ENCODE measurements around the gene ZFYVE28. TPM values are rescaled to one million over a fixed set of nuclear protein-coding genes. Genes with fewer than 3 reads are reported as not detected.

ZFYVE28 gene
- polyA plus RNA-seq, 1 of the 3 experiments (the other 2 are of a cell fraction), result 3.2 TPM

DNA sequence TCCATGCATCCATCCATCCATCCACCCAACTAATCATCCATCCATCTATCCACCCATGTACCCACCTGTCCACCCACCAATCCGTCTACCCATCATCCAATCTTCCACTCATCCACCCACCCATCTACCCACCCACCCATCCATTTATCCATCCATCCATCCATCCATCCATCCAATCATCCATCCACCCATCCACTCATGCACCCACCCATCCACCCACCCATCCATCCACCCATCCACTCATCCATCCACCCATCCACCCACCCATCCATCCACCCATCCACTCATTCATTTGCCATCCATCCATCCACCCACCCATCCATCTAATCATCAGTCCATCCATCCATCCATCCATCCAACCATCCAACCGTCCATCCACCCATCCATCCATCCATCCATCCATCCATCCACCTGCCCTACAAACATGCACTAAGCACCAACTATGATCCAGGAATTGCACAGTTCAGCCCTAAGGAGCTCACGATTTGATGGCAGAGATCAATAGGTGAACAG, 135.2 kb downstream of the ZFYVE28 start:
- POLR2A ChIA-PET, result no interaction called here
- peaks cover 0 to 21% of the 10 kb centered on the region in 2 experiments; a peak in 1 of 4 replicates for H3K4me1 ChIP-seq (ENCODE audit: control insufficient read depth in 1 of 2, insufficient read depth in 2 of 2, low read depth in 1 of 2, low read length in 1 of 2)
- no peaks in the 10 kb centered on the region for H3K9me3 ChIP-seq
- WGBS (ENCODE audit: low lambda C conversion rate), result 63% methylated on average over 3 of the region's 3 CpGs
- no peak overlapping the region for H2AFZ ChIP-seq (ENCODE audit: low read depth)
- no peaks in the 10 kb centered on the region for H3K79me2 ChIP-seq (ENCODE audit: insufficient read depth)
- H3K4me2 ChIP-seq, result no peak overlapping the region
- H3K27me3 ChIP-seq (ENCODE audit: insufficient read depth), result no peaks in the 10 kb centered on the region
- H3K27ac ChIP-seq (ENCODE audit: low read depth in 2 of 2, low read length in 1 of 2), result no peak overlapping the region
- no peaks in the 10 kb centered on the region for H3K36me3 ChIP-seq (replicated peaks in 1 of 2; ENCODE audit: control insufficient read depth in 1 of 2, insufficient read depth in 2 of 2, low read length in 1 of 2)
- no peak overlapping the region for H3K9ac ChIP-seq
- no peak overlapping the region for H3K4me3 ChIP-seq (ENCODE audit: low read depth in 2 of 2, low read length in 1 of 2)
- TF ChIP-seq EZH2phosphoT487 (IDR thresholded peaks at IDR 0.05; ENCODE audit: borderline replicate concordance, low read depth) (no peak), YY1 (IDR thresholded peaks at IDR 0.05; ENCODE audit: low read depth) (no peak)
- no peaks in the 10 kb centered on the region for H4K20me1 ChIP-seq (ENCODE audit: insufficient read depth)
- CTCF ChIA-PET, result interaction anchor here (0.5 kb wide), 1 partner anchor 691 kb away, joined by 3 read pairs; no protein-coding TSS in a partner anchor
- no peaks in the 10 kb centered on the region for H3K9me2 ChIP-seq
- no peak for DNase-seq
- no peaks in the 10 kb centered on the region for H3F3A ChIP-seq (replicated peaks; ENCODE audit: insufficient read depth)

DNA sequence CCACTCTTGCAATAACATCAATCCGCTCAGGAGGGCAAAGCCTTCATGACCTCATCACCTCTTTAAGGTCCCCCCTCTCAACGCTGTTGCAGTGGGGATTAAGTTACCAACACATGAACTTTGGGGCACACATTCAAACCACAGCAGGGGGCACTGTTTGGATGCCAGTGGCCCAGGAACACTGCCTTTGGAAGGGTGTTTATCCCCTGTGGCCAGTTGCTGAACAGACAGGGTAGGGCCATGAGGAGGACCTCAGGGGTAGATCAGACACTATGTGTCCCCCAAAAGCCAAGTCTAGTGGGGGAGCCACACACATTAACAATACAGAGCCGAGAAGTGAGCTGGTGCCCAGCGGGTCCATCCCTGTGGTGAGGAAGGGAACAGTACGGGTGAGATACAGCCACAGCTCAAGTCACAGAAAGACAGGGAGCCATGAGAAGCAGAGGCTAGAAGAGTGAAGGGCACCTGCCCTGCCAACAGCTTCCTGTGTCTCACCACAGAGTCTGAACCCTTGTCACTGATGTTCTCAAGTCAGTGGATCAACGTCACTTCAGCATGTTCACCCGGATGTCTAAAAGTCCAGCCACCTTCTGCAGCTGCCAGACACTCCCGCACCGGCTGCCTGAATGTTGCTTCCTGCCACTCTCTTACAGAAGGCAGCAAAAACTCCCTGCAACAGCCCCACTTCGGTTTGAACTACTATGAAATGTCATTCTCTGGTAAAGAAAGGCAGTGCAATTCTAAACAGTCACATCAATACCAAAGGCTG, 136.7 kb downstream of the ZFYVE28 start:
- TF ChIP-seq FOXM1 (IDR thresholded peaks at IDR 0.05; ENCODE audit: low read depth) (no peak), SMC3 (IDR thresholded peaks at IDR 0.05; ENCODE audit: low read depth, low read length) (peak; percentile 12; the same call in 1 of the 2 replicates), TEAD4 (IDR thresholded peaks at IDR 0.05; ENCODE audit: borderline replicate concordance, insufficient read depth) (no peak), RAD21 (IDR thresholded peaks at IDR 0.05; ENCODE audit: low read length) (peak; percentile 32; the same call in 1 of the 2 replicates)
- Histone ChIP-seq H2AFZ (ENCODE audit: low read depth) (no peak overlapping the region), H3F3A (replicated peaks; ENCODE audit: insufficient read depth) (no peaks in the 10 kb centered on the region), H3K27ac (ENCODE audit: low read depth in 2 of 2, low read length in 1 of 2) (no peak overlapping the region), H3K4me2 (no peak overlapping the region), H3K4me3 (ENCODE audit: low read depth in 2 of 2, low read length in 1 of 2) (no peak overlapping the region), H3K9me3 (no peaks in the 10 kb centered on the region), H3K9ac (no peak overlapping the region), H3K36me3 (replicated peaks in 1 of 2; ENCODE audit: control insufficient read depth in 1 of 2, insufficient read depth in 2 of 2, low read length in 1 of 2) (no peaks in the 10 kb centered on the region), H3K27me3 (ENCODE audit: insufficient read depth) (no peaks in the 10 kb centered on the region), H4K20me1 (ENCODE audit: insufficient read depth) (no peaks in the 10 kb centered on the region), H3K9me2 (no peaks in the 10 kb centered on the region), H3K79me2 (ENCODE audit: insufficient read depth) (no peaks in the 10 kb centered on the region), H3K4me1 (ENCODE audit: control insufficient read depth in 1 of 2, insufficient read depth in 2 of 2, low read depth in 1 of 2, low read length in 1 of 2) (peaks cover 0 to 12% of the 10 kb centered on the region in 2 experiments; a peak in 1 of 4 replicates)
- 79% methylated on average over 10 of the region's 10 CpGs for WGBS (ENCODE audit: low lambda C conversion rate)
- no peak for DNase-seq
- POLR2A ChIA-PET, result no interaction called here
- CTCF ChIA-PET, result interaction anchor here (1.1 kb wide), 1 partner anchor 62 kb away, joined by 3 read pairs; no protein-coding TSS in a partner anchor

DNA sequence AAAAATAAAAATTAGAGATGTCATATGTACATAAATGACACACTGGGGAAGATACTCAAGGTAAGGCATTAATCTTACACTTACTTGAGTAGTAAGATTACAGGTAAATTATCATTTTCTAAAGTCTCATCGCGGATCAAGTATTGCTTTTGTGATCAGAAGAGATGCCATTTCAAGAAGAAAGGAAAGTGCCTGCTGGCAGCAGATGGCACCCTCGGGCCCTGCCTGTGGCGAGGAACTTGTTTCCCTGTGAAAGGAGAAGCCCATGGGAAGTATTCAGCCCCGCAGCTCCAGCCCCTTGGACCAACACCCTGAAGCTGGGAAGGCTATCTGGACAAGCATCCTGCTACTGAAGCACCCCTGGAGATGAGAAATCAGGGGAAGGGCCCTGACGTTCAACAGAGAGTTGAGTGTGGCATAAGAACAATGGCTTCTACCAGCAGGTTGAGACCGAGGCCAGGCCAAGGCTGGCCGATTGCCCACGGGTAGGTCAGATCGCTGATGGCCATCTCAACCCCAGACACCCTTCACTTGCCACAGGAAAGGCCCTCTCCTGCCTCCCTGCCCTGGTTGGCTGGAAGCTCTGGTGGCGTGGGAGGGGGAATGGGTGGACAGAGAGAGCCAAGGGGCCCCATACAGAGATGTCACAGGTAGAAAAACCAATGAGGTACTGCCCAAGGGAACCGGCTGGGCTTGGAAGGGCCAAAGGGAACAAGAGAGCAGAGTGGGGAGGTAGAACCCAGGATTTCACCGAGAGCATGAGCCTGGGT, 137.7 kb downstream of the ZFYVE28 start:
- ChIA-PET POLR2A (no interaction called here), CTCF (no interaction called here)
- Histone ChIP-seq H3K27me3 (ENCODE audit: insufficient read depth) (no peaks in the 10 kb centered on the region), H3K9me3 (no peaks in the 10 kb centered on the region), H3F3A (replicated peaks; ENCODE audit: insufficient read depth) (no peaks in the 10 kb centered on the region), H3K79me2 (ENCODE audit: insufficient read depth) (no peaks in the 10 kb centered on the region), H3K27ac (ENCODE audit: low read depth in 2 of 2, low read length in 1 of 2) (no peak overlapping the region), H3K4me2 (no peak overlapping the region), H3K36me3 (replicated peaks in 1 of 2; ENCODE audit: control insufficient read depth in 1 of 2, insufficient read depth in 2 of 2, low read length in 1 of 2) (no peaks in the 10 kb centered on the region), H3K4me3 (ENCODE audit: low read depth in 2 of 2, low read length in 1 of 2) (no peak overlapping the region), H3K4me1 (ENCODE audit: control insufficient read depth in 1 of 2, insufficient read depth in 2 of 2, low read depth in 1 of 2, low read length in 1 of 2) (peaks cover 0 to 9% of the 10 kb centered on the region in 2 experiments; a peak in 1 of 4 replicates), H4K20me1 (ENCODE audit: insufficient read depth) (no peaks in the 10 kb centered on the region), H2AFZ (ENCODE audit: low read depth) (no peak overlapping the region), H3K9ac (no peak overlapping the region), H3K9me2 (no peaks in the 10 kb centered on the region)
- DNase-seq, result no peak
- no peak for TF ChIP-seq FOSL2 (IDR thresholded peaks at IDR 0.05; ENCODE audit: borderline replicate concordance, low read depth)
- TF ChIP-seq, protein P1, sequence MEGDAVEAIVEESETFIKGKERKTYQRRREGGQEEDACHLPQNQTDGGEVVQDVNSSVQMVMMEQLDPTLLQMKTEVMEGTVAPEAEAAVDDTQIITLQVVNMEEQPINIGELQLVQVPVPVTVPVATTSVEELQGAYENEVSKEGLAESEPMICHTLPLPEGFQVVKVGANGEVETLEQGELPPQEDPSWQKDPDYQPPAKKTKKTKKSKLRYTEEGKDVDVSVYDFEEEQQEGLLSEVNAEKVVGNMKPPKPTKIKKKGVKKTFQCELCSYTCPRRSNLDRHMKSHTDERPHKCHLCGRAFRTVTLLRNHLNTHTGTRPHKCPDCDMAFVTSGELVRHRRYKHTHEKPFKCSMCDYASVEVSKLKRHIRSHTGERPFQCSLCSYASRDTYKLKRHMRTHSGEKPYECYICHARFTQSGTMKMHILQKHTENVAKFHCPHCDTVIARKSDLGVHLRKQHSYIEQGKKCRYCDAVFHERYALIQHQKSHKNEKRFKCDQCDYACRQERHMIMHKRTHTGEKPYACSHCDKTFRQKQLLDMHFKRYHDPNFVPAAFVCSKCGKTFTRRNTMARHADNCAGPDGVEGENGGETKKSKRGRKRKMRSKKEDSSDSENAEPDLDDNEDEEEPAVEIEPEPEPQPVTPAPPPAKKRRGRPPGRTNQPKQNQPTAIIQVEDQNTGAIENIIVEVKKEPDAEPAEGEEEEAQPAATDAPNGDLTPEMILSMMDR (IDR thresholded peaks at IDR 0.05), result peak; percentile 25
- no peak for TF ChIP-seq TCF12 (IDR thresholded peaks at IDR 0.05)
- 0 out of 2 replicates have a peak, but pooled peaks have one; percentile 19 for TF ChIP-seq SMC3 (IDR thresholded peaks at IDR 0.05; ENCODE audit: low read depth, low read length)
- TF ChIP-seq, protein P2, sequence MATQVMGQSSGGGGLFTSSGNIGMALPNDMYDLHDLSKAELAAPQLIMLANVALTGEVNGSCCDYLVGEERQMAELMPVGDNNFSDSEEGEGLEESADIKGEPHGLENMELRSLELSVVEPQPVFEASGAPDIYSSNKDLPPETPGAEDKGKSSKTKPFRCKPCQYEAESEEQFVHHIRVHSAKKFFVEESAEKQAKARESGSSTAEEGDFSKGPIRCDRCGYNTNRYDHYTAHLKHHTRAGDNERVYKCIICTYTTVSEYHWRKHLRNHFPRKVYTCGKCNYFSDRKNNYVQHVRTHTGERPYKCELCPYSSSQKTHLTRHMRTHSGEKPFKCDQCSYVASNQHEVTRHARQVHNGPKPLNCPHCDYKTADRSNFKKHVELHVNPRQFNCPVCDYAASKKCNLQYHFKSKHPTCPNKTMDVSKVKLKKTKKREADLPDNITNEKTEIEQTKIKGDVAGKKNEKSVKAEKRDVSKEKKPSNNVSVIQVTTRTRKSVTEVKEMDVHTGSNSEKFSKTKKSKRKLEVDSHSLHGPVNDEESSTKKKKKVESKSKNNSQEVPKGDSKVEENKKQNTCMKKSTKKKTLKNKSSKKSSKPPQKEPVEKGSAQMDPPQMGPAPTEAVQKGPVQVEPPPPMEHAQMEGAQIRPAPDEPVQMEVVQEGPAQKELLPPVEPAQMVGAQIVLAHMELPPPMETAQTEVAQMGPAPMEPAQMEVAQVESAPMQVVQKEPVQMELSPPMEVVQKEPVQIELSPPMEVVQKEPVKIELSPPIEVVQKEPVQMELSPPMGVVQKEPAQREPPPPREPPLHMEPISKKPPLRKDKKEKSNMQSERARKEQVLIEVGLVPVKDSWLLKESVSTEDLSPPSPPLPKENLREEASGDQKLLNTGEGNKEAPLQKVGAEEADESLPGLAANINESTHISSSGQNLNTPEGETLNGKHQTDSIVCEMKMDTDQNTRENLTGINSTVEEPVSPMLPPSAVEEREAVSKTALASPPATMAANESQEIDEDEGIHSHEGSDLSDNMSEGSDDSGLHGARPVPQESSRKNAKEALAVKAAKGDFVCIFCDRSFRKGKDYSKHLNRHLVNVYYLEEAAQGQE (IDR thresholded peaks at IDR 0.05; ENCODE audit: low read depth, low read length), result no peak
- TF ChIP-seq RAD21 (IDR thresholded peaks at IDR 0.05; ENCODE audit: low read length), result peak; percentile 39
- WGBS (ENCODE audit: low lambda C conversion rate), result 85% methylated on average over 12 of the region's 13 CpGs

Data from SK-N-SH (cell line).